Measurements from ENCODE around the gene RASSF5.

DNA sequence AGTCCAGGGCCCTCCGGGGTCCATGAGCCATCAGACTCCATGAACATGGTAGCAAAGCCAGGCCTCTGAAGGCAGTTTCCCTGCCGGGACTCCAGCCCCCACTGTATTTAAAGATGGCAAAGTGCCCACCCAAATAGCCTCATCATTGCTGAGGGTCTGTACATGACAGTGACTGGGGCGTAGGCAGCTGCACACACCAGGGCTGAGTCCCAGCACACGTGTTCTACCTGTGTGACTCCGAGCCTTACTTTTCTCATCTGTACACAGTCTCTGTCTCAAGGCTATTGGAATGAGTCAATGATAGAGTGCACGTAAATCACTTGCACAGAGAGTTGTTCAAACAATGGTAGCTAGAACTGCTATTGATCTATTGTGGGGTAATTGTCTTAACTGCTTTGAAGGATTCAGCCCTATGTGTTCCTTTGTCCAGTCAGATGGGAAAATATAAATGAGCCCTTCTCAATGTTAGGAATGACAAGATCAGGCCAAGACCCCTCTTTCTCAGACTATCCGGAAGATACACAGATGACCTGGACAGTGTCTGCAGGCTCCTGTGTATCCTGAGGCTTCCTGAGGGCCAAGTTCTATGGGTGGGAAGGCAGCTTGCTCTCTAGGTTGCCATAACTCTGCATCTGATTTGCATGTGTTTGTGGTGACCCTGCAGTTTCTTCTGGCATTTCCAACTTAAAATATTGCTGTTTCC, 48.9 kb downstream of the RASSF5 start:
- TF ChIP-seq EZH2 (IDR thresholded peaks at IDR 0.05; ENCODE audit: borderline replicate concordance, low read depth, low read length, severe bottlenecking), result no peak
- TF ChIP-seq, protein P1, sequence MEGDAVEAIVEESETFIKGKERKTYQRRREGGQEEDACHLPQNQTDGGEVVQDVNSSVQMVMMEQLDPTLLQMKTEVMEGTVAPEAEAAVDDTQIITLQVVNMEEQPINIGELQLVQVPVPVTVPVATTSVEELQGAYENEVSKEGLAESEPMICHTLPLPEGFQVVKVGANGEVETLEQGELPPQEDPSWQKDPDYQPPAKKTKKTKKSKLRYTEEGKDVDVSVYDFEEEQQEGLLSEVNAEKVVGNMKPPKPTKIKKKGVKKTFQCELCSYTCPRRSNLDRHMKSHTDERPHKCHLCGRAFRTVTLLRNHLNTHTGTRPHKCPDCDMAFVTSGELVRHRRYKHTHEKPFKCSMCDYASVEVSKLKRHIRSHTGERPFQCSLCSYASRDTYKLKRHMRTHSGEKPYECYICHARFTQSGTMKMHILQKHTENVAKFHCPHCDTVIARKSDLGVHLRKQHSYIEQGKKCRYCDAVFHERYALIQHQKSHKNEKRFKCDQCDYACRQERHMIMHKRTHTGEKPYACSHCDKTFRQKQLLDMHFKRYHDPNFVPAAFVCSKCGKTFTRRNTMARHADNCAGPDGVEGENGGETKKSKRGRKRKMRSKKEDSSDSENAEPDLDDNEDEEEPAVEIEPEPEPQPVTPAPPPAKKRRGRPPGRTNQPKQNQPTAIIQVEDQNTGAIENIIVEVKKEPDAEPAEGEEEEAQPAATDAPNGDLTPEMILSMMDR (IDR thresholded peaks at IDR 0.05; ENCODE audit: borderline replicate concordance, extremely low read depth, low read length, poor library complexity, severe bottlenecking), result no peak

Data from DND-41 (cell line).